Esophagus muscularis mucosa (tissue), 4 donors: Measurements from ENCODE around the gene ZNF585A.

Source experiments
- CTCF ChIP-seq, 3 experiments: fragments of 200-600 bp in 2 of 3; fragments of 450-650 bp in 1 of 3; sonication (generic) in 2 of 3; IDR thresholded peaks; one replicate each; pipeline ENCODE4 v1.5.1; 2017 to 2019; ENCODE audit warnings: antibody characterized with exemption in 3 of 3, mild to moderate bottlenecking in 2 of 3, moderate library complexity in 1 of 3
- EP300 ChIP-seq: sonication (generic); formaldehyde crosslinking; IDR thresholded peaks from one replicate; pipeline ENCODE4 v1.6.1; 2017; ENCODE audit warnings: antibody characterized with exemption
- POLR2AphosphoS5 ChIP-seq, 2 donors: sonication (generic); formaldehyde crosslinking; IDR thresholded peaks; one replicate each; pipeline ENCODE4 v1.6.1; 2017; ENCODE audit warnings: antibody characterized with exemption in 2 of 2

GRCh38 chr19:37217480-37217774 lies 44.9 kb upstream of the ZNF585A start:
- no peak for TF ChIP-seq CTCF (IDR thresholded peaks at IDR 0.05)
- no peak for TF ChIP-seq EP300
- no peak for TF ChIP-seq POLR2AphosphoS5 (IDR thresholded peaks at IDR 0.05)
